Activated naive CD8-positive, alpha-beta T cell treated with anti-CD3 and anti-CD28 coated beads, Interleukin-2, amount 10 ng/mL, durations not matched to agents 7 days and 5 days (primary cell): Measurements from ENCODE around the gene NPIPB8. TPM values are rescaled to one million over a fixed set of nuclear protein-coding genes. Genes with fewer than 3 reads are reported as not detected.
"Not testable (repeated sequence)": the region's sequence is repeated elsewhere in the genome, so short reads cannot be mapped to it uniquely, and the experiment has no call there.

Experiments used
- ATAC-seq: fragments of 150-1000 bp; cut with Tn5 transposase; one replicate; pipeline ENCODE4 v1.10.0; 2021; ENCODE audit warnings: low read depth, moderate library complexity
- POLR2A ChIA-PET: fragments of 350-600 bp; sonication (Branson Sonifier 250); formaldehyde crosslinking; loops from one replicate; lab custom pipeline; 2021; ENCODE audit warnings: antibody characterized with exemption; lab: Charles Lee
- DNase-seq: peaks from one replicate; pipeline ENCODE4 v3.0.0; 2021
- H3K27ac Mint-ChIP-seq: one replicate; pipeline ENCODE4 v1.8.0; 2022; ENCODE audit warnings: mild to moderate bottlenecking, mixed read lengths
- H3K27me3 Mint-ChIP-seq: one replicate; pipeline ENCODE4 v1.8.0; 2022; ENCODE audit warnings: mild to moderate bottlenecking, moderate library complexity, mixed read lengths
- H3K36me3 Mint-ChIP-seq: one replicate; pipeline ENCODE4 v1.8.0; 2021; ENCODE audit warnings: mild to moderate bottlenecking, mixed read lengths
- H3K4me1 Mint-ChIP-seq: one replicate; pipeline ENCODE4 v1.8.0; 2021; ENCODE audit warnings: mixed read lengths
- H3K4me3 Mint-ChIP-seq: one replicate; pipeline ENCODE4 v1.8.0; 2022; ENCODE audit warnings: mild to moderate bottlenecking, moderate library complexity, mixed read lengths
- H3K9me3 Mint-ChIP-seq: one replicate; pipeline ENCODE4 v1.8.0; 2021; ENCODE audit warnings: mixed read lengths
- total RNA-seq, 2 experiments: library from RNA; stranded (reverse); gene quantifications; one replicate each; pipeline ENCODE4 v1.2.3, GENCODE V29; 2021

NPIPB8 gene
- total RNA-seq, 2 experiments from 2014 or later = 1.1 to 2.4 TPM

DNA sequence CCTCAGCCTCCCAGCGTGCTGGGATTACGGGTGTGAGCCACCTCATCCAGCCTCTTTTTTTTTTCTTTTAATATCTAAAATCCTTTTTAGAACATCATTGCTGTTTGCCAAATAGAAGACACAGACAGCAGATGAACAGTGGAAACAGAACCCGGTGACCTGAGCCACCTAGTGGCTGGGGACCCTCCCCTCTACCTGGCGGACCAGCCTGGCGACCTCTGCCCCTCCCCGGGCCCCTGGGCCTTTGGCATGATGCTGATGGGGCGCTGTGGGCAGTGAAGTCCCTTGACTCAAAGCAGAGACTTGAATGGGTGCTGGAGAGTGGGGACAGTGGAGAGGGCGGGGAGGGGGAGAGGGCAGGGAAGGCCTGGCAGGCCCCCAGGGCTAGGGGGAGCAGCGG, 61.9 kb downstream of the NPIPB8 start:
- H3K4me1 Mint-ChIP-seq, H3K27me3 Mint-ChIP-seq, H3K9me3 Mint-ChIP-seq, POLR2A ChIA-PET, H3K27ac Mint-ChIP-seq, H3K4me3 Mint-ChIP-seq, ATAC-seq, H3K36me3 Mint-ChIP-seq, DNase-seq: not testable (repeated sequence)

DNA sequence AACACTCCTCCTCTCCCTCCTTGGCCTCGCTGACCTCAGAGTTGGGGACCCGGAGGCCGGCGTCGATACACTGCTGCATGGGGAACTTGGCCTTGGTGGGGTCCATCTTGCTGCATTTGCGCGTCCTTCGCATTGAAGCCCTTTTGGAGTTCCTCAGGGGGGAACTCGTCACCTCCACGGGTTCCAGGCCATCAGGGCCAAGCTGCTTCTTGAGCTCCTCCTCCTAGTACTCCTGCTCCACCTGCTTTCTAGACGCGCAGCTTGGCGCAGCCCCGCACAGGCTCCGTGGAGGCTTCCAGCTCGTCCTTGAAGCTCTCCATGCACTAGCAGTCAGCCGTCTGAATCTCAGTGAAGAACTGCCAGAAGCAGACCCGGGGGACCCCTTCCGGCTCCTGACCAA, 62.5 kb downstream of the NPIPB8 start:
- H3K27me3 Mint-ChIP-seq, H3K9me3 Mint-ChIP-seq, H3K4me3 Mint-ChIP-seq, H3K4me1 Mint-ChIP-seq, H3K27ac Mint-ChIP-seq, ATAC-seq, H3K36me3 Mint-ChIP-seq, DNase-seq, POLR2A ChIA-PET: not testable (repeated sequence)

DNA sequence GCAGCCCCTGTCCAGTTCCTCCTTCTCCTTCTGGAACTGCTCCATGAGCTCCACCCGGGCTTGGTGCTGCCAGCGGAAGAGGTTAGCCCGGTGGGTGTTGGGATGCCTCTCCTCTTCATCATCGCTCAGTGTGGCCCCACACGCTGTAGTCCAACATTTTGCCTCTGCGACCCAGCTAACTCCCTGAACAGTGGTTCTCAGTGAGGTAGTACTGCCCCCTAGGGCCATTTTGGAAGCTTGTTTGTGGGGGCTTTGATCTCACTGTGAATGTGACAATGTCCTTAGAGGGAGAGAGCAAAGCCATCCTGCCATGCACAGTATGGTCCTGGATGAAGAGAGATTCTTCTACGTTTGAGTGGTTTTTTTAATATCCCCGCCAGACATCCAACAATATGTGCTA, 63.5 kb downstream of the NPIPB8 start:
- DNase-seq, H3K27ac Mint-ChIP-seq, H3K27me3 Mint-ChIP-seq, H3K4me1 Mint-ChIP-seq, H3K9me3 Mint-ChIP-seq, H3K36me3 Mint-ChIP-seq, POLR2A ChIA-PET, ATAC-seq, H3K4me3 Mint-ChIP-seq: not testable (repeated sequence)

DNA sequence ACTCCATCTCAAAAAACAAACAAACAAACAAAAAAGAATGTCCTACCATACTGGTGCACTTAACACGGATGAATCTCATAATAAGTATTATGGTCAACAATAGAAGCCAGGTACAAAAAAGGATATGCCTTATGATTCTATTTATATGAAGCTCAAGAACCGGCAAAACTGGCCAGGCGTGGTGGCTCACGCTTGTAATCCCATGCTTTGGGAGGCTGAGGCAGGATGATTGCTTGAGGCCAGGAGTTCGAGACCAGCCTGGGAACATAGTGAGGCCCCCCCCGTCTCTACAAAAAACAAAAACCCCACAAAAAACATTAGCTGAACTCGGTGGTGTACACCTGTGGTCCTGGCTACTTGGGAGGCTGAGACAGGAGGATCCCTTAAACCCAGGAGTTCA, 66.4 kb downstream of the NPIPB8 start:
- H3K36me3 Mint-ChIP-seq, H3K4me3 Mint-ChIP-seq, H3K27ac Mint-ChIP-seq, DNase-seq, POLR2A ChIA-PET, H3K9me3 Mint-ChIP-seq, H3K27me3 Mint-ChIP-seq, ATAC-seq, H3K4me1 Mint-ChIP-seq: not testable (repeated sequence)

Other genes with a start within 250 kb of the NPIPB8 start
- 10 to 100 TPM; 33.8 to 65.1 TPM for gene EIF3CL, start 234.2 kb upstream of the NPIPB8 start, total RNA-seq
- under 1 TPM in 1 of 2 experiments, not detected in 1; 0.25 TPM for gene NPIPB7, start 165.7 kb upstream of the NPIPB8 start, total RNA-seq
- gene CLN3, start 146.0 kb upstream of the NPIPB8 start, total RNA-seq = 10 to 100 TPM; 58.4 to 60.0 TPM
- gene APOBR, start 143.4 kb upstream of the NPIPB8 start, total RNA-seq = 10 to 100 TPM; 23.9 to 26.1 TPM
- gene IL27, start 131.2 kb upstream of the NPIPB8 start, total RNA-seq = not detected
- gene NUPR1, start 99.1 kb upstream of the NPIPB8 start, total RNA-seq = under 1 TPM in 1 of 2 experiments, not detected in 1; 0.20 TPM
- 10 to 100 TPM; 47.0 to 49.8 TPM for gene SGF29, start 84.1 kb upstream of the NPIPB8 start, total RNA-seq
- gene SULT1A2, start 41.0 kb upstream of the NPIPB8 start, total RNA-seq = 1 to 10 TPM in 1 of 2 experiments, under 1 TPM in 1; 0.91 to 1.0 TPM
- gene SULT1A1, start 28.0 kb upstream of the NPIPB8 start, total RNA-seq = 10 to 100 TPM; 16.3 to 17.5 TPM
- gene EIF3C, start 73.4 kb downstream of the NPIPB8 start, total RNA-seq = 100 to 1,000 TPM; 287 to 311 TPM
- 1 to 10 TPM; 2.8 to 4.9 TPM for gene NPIPB9, start 113.7 kb downstream of the NPIPB8 start, total RNA-seq
- gene ATXN2L, start 184.9 kb downstream of the NPIPB8 start, total RNA-seq = 100 to 1,000 TPM; 296 to 304 TPM
- gene TUFM, start 208.3 kb downstream of the NPIPB8 start, total RNA-seq = 100 to 1,000 TPM; 117 to 119 TPM
- gene SH2B1, start 225.8 kb downstream of the NPIPB8 start, total RNA-seq = 10 to 100 TPM; 78.9 to 81.0 TPM
- gene ATP2A1, start 240.4 kb downstream of the NPIPB8 start, total RNA-seq = 1 to 10 TPM; 2.5 to 4.6 TPM